ENCODE results near the gene TNFAIP2.

Gene TNFAIP2

GRCh38 chr14:103163199-103163598 is 39.9 kb downstream of the TNFAIP2 start:
- no peak for ATAC-seq
- no peak for TF ChIP-seq GLIS3 (CRISPR knock-in tag; IDR thresholded peaks at IDR 0.05)

- TF ChIP-seq POU6F1 (CRISPR knock-in tag; IDR thresholded peaks at IDR 0.05; ENCODE audit: borderline replicate concordance, low read depth): no peak
- TF ChIP-seq, protein P1, sequence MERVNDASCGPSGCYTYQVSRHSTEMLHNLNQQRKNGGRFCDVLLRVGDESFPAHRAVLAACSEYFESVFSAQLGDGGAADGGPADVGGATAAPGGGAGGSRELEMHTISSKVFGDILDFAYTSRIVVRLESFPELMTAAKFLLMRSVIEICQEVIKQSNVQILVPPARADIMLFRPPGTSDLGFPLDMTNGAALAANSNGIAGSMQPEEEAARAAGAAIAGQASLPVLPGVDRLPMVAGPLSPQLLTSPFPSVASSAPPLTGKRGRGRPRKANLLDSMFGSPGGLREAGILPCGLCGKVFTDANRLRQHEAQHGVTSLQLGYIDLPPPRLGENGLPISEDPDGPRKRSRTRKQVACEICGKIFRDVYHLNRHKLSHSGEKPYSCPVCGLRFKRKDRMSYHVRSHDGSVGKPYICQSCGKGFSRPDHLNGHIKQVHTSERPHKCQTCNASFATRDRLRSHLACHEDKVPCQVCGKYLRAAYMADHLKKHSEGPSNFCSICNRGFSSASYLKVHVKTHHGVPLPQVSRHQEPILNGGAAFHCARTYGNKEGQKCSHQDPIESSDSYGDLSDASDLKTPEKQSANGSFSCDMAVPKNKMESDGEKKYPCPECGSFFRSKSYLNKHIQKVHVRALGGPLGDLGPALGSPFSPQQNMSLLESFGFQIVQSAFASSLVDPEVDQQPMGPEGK (CRISPR knock-in tag; IDR thresholded peaks at IDR 0.05; ENCODE audit: borderline replicate concordance): no peak
- TF ChIP-seq ZFP3 (CRISPR knock-in tag; IDR thresholded peaks at IDR 0.05): no peak
- TF ChIP-seq SNAI2 (CRISPR knock-in tag; IDR thresholded peaks at IDR 0.05): no peak
- no peak for TF ChIP-seq CSDC2 (CRISPR knock-in tag; IDR thresholded peaks at IDR 0.05)
- no peak for TF ChIP-seq PPARA (CRISPR knock-in tag; IDR thresholded peaks at IDR 0.05; ENCODE audit: borderline replicate concordance)
- TF ChIP-seq ARNTL (CRISPR knock-in tag; IDR thresholded peaks at IDR 0.05; ENCODE audit: borderline replicate concordance, low read depth): no peak
- no peak for TF ChIP-seq ZNF8 (CRISPR knock-in tag; IDR thresholded peaks at IDR 0.05)
- no peak for TF ChIP-seq TOX (CRISPR knock-in tag; IDR thresholded peaks at IDR 0.05; ENCODE audit: borderline replicate concordance)
- no peak for TF ChIP-seq ISL1 (CRISPR knock-in tag; IDR thresholded peaks at IDR 0.05)
- no peak for ATAC-seq
Observed at GRCh38 chr14:103164006-103164405, 40.7 kb downstream of the TNFAIP2 start.

DNA sequence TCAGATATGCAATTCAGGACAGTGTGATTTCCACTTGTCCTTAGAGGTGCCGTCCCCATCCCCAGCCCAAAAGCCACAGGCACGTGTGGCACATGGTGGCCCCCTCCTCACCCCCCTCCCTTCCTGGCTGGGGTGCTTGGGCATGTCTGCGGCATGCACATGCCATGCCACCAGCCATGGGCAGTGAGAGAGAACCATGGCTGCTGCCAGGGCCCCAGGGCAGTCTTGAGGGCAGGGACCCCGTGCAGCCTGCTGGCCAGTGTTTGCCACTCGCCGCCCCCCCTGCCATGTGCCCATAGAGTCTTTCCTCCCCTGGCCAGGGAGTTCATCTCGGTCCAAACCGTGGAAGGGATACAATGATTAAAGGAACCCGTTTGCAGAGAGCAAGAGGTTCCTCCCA is 41.5 kb downstream of the TNFAIP2 start:
- ATAC-seq: no peak
- TF ChIP-seq TOX (CRISPR knock-in tag; IDR thresholded peaks at IDR 0.05; ENCODE audit: borderline replicate concordance): no peak
- TF ChIP-seq ARNTL (CRISPR knock-in tag; IDR thresholded peaks at IDR 0.05; ENCODE audit: borderline replicate concordance, low read depth): no peak
- no peak for TF ChIP-seq RARB (CRISPR knock-in tag; IDR thresholded peaks at IDR 0.05)
- no peak for TF ChIP-seq TCF4 (CRISPR knock-in tag; IDR thresholded peaks at IDR 0.05; ENCODE audit: borderline replicate concordance)
- TF ChIP-seq PPARA (CRISPR knock-in tag; IDR thresholded peaks at IDR 0.05; ENCODE audit: borderline replicate concordance): no peak
- TF ChIP-seq, protein P2, sequence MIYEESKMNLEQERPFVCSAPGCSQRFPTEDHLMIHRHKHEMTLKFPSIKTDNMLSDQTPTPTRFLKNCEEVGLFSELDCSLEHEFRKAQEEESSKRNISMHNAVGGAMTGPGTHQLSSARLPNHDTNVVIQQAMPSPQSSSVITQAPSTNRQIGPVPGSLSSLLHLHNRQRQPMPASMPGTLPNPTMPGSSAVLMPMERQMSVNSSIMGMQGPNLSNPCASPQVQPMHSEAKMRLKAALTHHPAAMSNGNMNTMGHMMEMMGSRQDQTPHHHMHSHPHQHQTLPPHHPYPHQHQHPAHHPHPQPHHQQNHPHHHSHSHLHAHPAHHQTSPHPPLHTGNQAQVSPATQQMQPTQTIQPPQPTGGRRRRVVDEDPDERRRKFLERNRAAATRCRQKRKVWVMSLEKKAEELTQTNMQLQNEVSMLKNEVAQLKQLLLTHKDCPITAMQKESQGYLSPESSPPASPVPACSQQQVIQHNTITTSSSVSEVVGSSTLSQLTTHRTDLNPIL (CRISPR knock-in tag; IDR thresholded peaks at IDR 0.05; ENCODE audit: low read depth): no peak
- TF ChIP-seq ZNF8 (CRISPR knock-in tag; IDR thresholded peaks at IDR 0.05): no peak
- no peak for TF ChIP-seq ZC3H10 (CRISPR knock-in tag; IDR thresholded peaks at IDR 0.05)
- no peak for TF ChIP-seq BACH2 (CRISPR knock-in tag; IDR thresholded peaks at IDR 0.05; ENCODE audit: borderline replicate concordance)
- no peak for TF ChIP-seq ZNF70 (CRISPR knock-in tag; IDR thresholded peaks at IDR 0.05)
- TF ChIP-seq, protein P3, sequence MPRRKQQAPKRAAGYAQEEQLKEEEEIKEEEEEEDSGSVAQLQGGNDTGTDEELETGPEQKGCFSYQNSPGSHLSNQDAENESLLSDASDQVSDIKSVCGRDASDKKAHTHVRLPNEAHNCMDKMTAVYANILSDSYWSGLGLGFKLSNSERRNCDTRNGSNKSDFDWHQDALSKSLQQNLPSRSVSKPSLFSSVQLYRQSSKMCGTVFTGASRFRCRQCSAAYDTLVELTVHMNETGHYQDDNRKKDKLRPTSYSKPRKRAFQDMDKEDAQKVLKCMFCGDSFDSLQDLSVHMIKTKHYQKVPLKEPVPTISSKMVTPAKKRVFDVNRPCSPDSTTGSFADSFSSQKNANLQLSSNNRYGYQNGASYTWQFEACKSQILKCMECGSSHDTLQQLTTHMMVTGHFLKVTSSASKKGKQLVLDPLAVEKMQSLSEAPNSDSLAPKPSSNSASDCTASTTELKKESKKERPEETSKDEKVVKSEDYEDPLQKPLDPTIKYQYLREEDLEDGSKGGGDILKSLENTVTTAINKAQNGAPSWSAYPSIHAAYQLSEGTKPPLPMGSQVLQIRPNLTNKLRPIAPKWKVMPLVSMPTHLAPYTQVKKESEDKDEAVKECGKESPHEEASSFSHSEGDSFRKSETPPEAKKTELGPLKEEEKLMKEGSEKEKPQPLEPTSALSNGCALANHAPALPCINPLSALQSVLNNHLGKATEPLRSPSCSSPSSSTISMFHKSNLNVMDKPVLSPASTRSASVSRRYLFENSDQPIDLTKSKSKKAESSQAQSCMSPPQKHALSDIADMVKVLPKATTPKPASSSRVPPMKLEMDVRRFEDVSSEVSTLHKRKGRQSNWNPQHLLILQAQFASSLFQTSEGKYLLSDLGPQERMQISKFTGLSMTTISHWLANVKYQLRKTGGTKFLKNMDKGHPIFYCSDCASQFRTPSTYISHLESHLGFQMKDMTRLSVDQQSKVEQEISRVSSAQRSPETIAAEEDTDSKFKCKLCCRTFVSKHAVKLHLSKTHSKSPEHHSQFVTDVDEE (CRISPR knock-in tag; IDR thresholded peaks at IDR 0.05): no peak
- TF ChIP-seq ESRRG (CRISPR knock-in tag; IDR thresholded peaks at IDR 0.05): no peak
- TF ChIP-seq, protein P1 (CRISPR knock-in tag; IDR thresholded peaks at IDR 0.05; ENCODE audit: borderline replicate concordance): no peak

DNA sequence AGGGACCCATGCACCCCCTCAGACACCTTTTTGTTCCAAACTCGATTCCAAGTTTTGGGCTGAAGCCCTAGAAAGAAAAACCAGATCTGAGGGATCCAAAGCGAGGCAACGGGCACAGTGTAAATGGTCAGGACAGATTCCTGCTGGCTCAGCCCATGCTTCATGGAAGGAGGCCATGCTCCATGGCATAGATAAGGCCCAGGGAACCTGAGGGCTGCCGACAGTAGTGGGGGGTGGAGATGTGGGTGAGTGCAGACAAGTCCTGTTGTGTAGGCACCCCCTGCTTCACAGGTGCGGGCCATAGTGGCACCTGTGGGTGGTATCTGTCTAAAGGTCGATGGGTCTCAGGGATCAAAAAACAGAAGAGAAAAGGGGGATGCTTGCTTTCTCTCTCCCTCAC is 42.1 kb downstream of the TNFAIP2 start:
- ATAC-seq: no peak
- TF ChIP-seq PPARA (CRISPR knock-in tag; IDR thresholded peaks at IDR 0.05; ENCODE audit: borderline replicate concordance) (no peak), ZNF565 (CRISPR knock-in tag; conservative IDR thresholded peaks at IDR 0.05; ENCODE audit: low read depth) (no peak), CSRNP3 (CRISPR knock-in tag; IDR thresholded peaks at IDR 0.05) (no peak), POU6F1 (CRISPR knock-in tag; IDR thresholded peaks at IDR 0.05; ENCODE audit: borderline replicate concordance, low read depth) (no peak)
- TF ChIP-seq, protein P2 (CRISPR knock-in tag; IDR thresholded peaks at IDR 0.05; ENCODE audit: low read depth): no peak

Data from SK-N-SH treated with all-trans-retinoic acid at 6 μM for 48 hours (cell line).